SU-DHL-6 (cell line): Measurements from ENCODE around the gene NPC1.

Experiments
- CTCF ChIP-seq: fragments of 200-600 bp; sonication (generic); IDR thresholded peaks from one replicate; pipeline ENCODE4 v1.5.1; 2017; ENCODE audit warnings: antibody characterized with exemption, mild to moderate bottlenecking, low read length, moderate library complexity; ENCODE audit not compliant: insufficient read depth, poor library complexity, severe bottlenecking
- EZH2phosphoT487 ChIP-seq: fragments of 200-600 bp; sonication (generic), shearing (Covaris generic); conservative IDR thresholded peaks from 2 replicates; pipeline ENCODE4 v1.6.1; 2018; ENCODE audit warnings: mild to moderate bottlenecking, antibody characterized with exemption, low read length, moderate library complexity, mixed read lengths

- no peak for TF ChIP-seq CTCF
- TF ChIP-seq EZH2phosphoT487 = no peak
Observed at GRCh38 chr18:23487738-23488570, 98.4 kb downstream of the NPC1 start.
